ENCODE data around the gene NIM1K. TPM values are rescaled to one million over a fixed set of nuclear protein-coding genes. Genes with fewer than 3 reads are reported as not detected.

NIM1K gene
- total and polyA plus RNA-seq, 3 donors from 2014 or later = 0.68 to 1.1 (median 0.79) TPM

DNA sequence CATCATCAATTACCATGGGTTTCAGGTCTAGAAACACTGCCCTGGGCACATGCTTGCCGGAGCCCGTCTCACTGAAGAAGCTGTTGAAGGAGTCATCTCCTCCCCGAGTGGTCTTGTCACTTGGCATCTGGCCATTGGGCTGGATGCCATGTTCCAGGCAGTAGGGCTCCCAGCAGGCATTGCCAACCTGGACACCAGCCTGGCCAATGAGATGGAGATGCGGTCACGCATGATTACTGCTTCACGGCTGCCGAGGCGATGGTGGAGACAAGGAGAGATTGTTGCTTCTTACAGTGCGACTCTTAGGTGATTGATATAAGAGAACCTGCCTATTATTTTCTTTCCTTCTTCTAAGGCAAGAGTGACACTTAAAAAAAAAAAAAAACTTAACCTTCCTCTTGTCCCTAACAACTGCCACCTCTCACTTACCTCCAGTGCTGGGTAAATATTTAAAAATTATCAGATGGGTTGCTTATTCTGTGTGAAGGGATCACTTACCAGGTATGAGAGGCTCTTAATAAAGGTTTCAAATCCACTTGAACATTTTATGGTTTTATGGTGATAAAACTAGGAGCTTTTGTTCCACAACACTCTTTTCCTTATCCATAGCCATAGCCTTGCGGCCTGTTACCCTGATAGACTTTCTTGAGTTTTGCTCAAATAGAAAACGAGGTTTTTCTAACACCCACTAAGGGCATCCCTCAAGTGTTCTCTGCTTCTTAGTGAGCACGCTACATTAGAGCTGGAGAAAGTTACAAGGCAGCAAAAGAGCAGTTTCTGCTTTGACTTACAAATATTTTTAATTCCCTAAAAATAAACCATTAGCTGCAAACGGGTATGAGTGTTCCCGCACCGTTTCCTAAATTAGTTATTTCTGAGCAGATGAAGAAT, 41.2 kb downstream of the NIM1K start:
- TF ChIP-seq POLR2A (IDR thresholded peaks at IDR 0.05) (no peak), CTCF (IDR thresholded peaks at IDR 0.05) (no peak)
- H3K36me3 ChIP-seq (ENCODE audit: low read depth, missing control alignments) = no peaks in the 10 kb centered on the region
- H3K9me3 ChIP-seq = no peaks in the 10 kb centered on the region
- no peak for DNase-seq
- no peak overlapping the region for H3K27ac ChIP-seq
- no peaks in the 10 kb centered on the region for H3K4me1 ChIP-seq
- no peaks in the 10 kb centered on the region for H3K27me3 ChIP-seq
- WGBS, 2 donors = 85 to 88% methylated on average over 14 to 15 of the region's 15 CpGs
- no peak overlapping the region for H3K4me3 ChIP-seq
- intact Hi-C loops (cut with DNase I; ENCODE audit: low total_unique reads) = no loop called here

- TF ChIP-seq CTCF (IDR thresholded peaks at IDR 0.05) (no peak), POLR2A (IDR thresholded peaks at IDR 0.05) (no peak)
- no peak overlapping the region for H3K27ac ChIP-seq
- 72 to 82% methylated on average over 3 of the region's 3 CpGs for WGBS, 2 donors
- H3K4me1 ChIP-seq = no peaks in the 10 kb centered on the region
- intact Hi-C loops (cut with DNase I; ENCODE audit: low total_unique reads) = no loop called here
- no peaks in the 10 kb centered on the region for H3K27me3 ChIP-seq
- H3K36me3 ChIP-seq (ENCODE audit: low read depth, missing control alignments) = no peaks in the 10 kb centered on the region
- DNase-seq = no peak
- H3K9me3 ChIP-seq = no peaks in the 10 kb centered on the region
- no peak overlapping the region for H3K4me3 ChIP-seq
Observed at GRCh38 chr5:43233946-43234345, 41.9 kb downstream of the NIM1K start.

DNA sequence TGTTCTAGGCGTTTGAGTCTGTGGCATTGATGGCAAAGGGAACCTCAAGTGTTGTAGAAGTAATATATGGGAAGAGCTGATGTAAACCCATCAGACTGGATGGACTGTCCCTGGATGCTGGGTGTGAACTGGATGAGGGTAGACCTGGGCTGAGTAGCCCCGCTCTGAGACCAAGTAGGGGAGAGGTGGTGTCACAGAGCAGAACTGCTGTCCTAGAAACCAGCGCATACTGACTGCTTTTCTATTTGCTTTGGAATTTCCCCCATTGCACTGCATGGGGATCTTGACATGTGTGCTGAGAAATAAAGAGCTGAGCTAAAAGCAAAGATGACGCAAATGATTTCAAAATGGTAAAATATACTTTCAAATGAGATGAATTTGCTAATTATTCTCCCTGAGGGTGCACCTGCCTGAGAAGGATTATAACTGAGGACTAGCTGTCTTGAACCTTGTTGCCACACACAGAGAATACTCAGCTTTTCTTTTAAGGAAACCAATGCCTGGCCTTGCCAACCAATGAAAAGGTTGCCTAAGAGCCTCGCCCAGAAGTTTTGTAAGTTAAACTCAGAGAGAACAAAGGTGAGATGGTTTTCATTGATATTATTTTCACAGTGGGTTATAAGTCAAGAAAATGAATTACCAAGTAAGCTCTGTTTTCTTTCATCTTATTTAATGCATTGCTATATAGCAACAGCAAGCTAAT, 44.8 kb downstream of the NIM1K start:
- Histone ChIP-seq H3K4me3 (no peak overlapping the region), H3K27me3 (no peaks in the 10 kb centered on the region), H3K9me3 (no peaks in the 10 kb centered on the region), H3K4me1 (no peaks in the 10 kb centered on the region), H3K27ac (no peak overlapping the region), H3K36me3 (ENCODE audit: low read depth, missing control alignments) (no peaks in the 10 kb centered on the region)
- intact Hi-C loops (cut with DNase I; ENCODE audit: low total_unique reads) = no loop called here
- WGBS, 2 donors = 79 to 83% methylated on average over 5 of the region's 5 CpGs
- no peak for TF ChIP-seq POLR2A (IDR thresholded peaks at IDR 0.05)
- TF ChIP-seq CTCF (IDR thresholded peaks at IDR 0.05) = no peak
- DNase-seq = no peak

DNA sequence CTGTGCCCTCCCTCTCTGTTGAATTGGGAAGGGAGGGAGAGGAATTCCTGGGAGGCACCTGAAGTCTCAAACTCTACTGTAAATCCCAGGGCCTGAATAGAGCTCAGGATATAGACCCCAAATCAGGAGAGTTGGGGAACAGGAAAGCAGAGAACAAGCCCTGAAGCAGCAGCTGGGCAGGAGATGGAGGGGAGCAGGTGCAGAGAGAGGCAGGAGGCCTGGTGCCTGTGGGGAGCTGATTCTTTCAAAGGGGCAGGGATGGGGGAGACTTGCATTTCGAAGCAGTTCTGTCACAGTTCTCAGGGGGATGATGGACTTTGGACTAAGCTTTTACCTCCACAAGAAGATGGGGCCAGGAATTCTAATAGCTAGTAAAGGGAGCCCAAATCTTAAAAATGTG, 50.2 kb downstream of the NIM1K start:
- WGBS, 2 donors = 56 to 75% methylated on average over 1 of the region's 1 CpG
- Histone ChIP-seq H3K27ac (no peak overlapping the region), H3K27me3 (no peaks in the 10 kb centered on the region), H3K4me1 (no peaks in the 10 kb centered on the region), H3K9me3 (no peaks in the 10 kb centered on the region), H3K4me3 (no peak overlapping the region), H3K36me3 (ENCODE audit: low read depth, missing control alignments) (no peaks in the 10 kb centered on the region)
- intact Hi-C loops (cut with DNase I; ENCODE audit: low total_unique reads) = no loop called here
- DNase-seq = no peak
- TF ChIP-seq CTCF (IDR thresholded peaks at IDR 0.05) = no peak
- TF ChIP-seq POLR2A (IDR thresholded peaks at IDR 0.05) = no peak

Measured in testis (tissue), 3 donors.